Inflammatory macrophage (primary cell): ENCODE measurements around the gene PPP1R37.

Experiments
- DNase-seq, 2 donors: peaks; one replicate each; pipeline ENCODE4 v3.0.0-alpha.2; 2020 to 2022

The PPP1R37 gene

DNA sequence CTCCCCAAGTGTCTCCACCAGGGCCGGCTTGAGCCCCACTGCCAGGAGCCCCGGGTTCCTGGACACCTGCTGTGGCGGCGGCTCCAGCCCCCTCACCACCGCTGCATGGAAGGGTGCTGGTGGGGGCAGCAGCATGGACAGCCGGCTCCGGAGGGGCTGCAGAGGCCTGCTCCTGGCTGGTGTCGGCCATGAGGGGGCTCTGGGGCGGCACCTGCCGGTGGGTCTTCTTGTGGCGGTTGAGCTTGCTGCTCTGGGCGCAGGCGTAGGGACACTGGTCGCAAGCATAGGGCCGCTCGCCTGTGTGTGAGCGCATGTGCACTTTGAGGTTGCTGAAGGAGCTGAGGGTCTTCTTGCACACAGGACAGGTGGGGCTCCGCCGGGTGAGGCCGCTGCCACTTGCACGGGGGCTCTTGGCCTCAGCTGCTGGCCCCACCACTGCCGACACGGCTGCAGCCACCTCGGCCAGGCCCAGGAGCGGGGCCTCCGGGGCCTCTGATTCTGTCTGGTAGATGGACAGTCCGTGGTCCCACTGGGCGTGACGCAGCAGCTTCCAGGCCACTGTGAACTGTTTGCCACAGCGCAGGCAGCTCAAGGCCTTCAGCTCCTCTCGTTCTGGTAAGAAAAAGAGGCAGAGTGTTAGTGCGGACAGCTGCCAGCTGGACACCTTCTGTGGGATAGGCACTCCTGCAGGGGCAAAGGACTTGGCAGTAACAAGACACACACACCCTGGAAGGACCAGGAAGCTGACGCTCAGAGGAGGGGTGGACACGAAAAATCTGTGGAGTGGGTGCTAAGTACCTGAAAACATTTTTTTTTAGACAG lies 20.8 kb upstream of the PPP1R37 start:
- DNase-seq = no peak

DNA sequence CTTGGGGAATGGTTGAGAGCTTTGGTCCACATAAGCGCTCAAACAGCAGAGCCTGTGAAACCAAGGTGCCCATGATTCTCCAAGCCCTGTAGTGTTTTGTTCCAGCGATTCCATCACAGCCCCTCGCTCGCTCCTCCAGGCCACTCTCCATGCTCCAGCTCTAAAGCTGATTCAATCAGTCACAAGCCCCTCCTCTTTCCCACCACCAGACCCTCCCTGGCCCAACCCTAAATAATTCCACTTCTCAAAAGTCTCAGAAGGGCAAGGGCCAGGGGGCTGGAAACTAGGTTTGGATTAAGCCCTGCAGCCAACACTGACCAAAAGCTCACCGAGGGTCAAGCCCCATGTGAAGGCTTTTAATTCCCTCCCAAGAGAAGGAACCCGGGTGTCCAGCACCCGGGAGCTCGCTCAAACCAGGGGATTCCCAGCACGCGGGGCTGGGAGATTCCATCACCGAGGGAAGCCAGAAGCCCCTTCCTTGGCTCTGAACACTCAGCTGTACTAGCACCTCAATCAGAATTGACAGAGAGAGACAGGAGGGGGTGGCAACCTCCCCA lies 18.2 kb upstream of the PPP1R37 start:
- no peak for DNase-seq

GRCh38 chr19:45075301-45076028 lies 17.5 kb upstream of the PPP1R37 start:
- DNase-seq = peak; percentile 93 to 94

DNA sequence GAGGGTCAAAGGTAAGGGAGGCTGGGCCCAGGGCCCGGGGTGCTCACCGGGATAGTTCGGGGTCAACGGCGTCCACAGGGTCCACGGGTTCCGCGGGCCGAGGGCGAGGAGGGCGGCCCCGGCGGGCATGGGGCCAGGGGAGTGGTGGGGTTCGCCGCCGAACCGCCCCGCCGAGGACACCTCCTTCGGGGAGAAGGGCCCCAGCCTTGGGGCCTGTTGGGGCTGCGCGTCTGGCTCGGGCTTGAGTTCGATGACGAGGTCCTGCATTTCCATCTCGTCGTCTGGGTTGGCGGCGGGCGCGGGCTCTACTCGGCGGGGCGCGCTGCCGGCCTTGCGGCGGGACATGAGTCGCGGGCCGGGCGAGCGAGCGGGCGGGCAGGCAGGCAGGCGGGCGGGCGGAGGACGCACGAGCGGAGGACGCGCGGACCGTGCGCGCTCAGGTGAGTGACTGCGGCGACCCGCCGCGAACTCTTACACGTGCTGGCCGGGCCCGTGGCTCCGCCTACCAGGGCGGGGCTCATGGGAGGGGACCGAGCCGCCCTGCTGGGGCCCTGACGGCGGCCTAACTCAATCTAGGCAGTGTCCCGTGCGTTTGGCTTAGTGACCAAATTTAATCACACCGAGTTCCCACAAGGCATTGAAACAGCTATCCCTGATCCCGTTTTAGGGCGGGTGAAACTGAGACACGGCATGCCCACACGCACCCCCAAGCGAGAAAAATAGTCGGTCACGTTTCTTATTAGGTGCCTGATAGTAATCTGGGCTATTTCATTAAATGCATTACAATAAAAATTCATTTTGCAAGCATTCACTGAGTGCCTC lies 16.7 kb upstream of the PPP1R37 start, which contains the start of gene ZNF296:
Gene ZNF296, minus strand, starts transcription at position 450 of the 822 bp plus-strand sequence. Its CDS starts 105 bp downstream, at position 345.
- peak; percentile 72 to 82 for DNase-seq

DNA sequence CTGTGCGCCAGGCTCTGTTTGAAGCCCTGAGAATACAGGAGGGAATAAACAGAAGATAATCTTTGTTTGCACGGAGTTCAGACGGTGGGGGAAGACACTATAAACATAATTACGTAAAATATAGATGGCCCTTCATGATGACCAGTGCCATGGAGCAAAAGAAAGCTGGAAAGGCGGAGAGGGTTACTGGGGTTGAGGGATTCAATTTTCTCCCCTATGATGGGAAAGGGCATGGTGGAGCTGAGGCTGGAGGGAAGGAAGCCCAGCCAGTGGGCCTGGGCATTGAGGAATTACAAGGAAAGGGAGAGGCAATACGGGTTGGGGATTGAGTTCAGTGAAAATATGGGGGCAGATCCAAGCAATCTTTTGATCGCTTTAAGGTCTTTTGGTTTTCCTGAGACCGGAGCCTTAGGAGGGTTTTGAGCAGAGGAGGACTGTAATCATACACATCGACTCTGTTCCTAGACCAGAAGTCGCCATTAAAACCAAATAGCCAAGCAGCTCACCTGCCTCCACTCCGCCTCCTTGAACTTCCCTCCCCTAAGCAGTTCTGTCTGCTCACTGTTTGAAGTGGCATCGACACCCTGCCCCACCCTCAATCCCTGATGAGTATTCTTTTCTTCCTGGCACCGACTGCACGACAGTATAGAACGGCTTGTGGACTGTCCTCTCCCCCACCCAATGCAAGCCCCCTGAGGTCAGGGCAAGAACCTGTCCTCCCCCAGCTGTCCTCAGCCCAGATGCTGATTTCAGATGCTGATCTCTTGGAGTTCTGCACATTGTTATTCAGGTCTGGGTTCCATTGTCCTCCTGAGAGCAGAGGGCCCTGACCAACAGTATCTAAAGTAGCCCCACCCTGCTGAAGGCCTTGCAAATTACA lies 15.9 kb upstream of the PPP1R37 start:
- no peak for DNase-seq

GRCh38 chr19:45078390-45079062 lies 14.5 kb upstream of the PPP1R37 start:
- no peak for DNase-seq

DNA sequence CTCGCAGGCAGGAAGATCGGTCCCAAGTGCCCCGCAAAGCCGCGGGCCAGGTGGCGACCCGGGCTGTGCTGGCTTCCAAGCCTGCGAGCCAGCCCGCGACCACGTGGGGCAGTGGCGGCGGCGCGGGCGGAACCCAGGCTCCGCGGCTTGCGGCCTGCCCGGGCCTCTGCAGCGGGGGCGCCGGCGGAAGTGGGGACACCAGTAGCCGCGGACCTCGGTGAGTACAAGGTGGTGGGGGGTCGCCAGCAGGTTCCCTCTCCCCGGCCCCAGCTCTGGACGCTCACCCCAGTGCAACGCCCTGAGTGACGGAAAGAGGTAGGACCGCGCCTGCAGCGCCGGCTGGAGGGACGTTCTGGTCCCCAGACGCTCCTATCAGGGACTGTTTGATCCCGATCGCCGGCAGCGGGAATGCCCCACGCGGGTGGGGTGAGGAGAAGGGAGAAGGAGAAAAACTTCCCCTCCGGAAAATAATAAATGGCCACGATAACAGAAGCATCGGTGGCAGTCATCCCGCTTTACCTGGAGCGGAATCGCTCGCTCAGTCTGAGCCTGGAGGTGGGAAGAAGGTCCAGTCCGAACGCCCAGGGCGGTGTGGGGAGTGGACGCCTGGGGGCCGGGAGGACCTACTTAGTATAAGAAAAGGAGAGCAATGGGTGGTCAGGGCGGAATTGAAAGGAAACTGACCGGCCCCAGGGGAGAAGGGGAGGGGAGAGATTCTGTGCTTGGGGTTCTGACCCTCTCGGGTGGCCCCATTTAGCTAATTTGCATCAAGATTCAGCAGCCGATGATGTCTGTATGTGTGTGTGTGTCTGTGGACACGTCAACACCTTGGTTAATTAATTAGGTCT lies 13.7 kb upstream of the PPP1R37 start, which contains the start of gene GEMIN7:
Gene GEMIN7, plus strand, starts transcription at position 198 of the 848 bp plus-strand sequence. CDS start 10,855 bp downstream, outside the sequence.
- peak; percentile 64 to 73 for DNase-seq

DNA sequence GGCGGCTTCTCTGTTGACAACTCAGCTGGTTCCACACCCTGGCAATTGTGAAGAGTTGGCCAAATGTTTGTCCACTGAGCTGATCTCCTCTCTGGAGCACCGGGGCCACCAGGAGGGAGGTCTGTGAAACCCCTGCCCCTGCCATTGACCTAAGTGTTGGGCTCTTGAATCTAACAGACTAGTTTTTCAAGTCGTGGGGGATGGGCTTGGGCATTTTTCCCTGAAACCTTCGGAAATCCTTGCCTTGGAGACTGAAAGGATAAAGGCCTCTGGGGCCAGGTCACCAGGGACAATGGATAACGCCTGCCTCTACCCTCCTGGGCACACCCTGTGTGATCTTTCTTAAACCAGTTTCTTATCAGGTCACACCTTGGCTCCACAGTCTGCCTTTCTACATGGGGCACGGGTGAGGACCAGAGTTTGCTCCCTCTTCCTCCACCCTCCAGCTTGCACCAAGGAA lies 13.0 kb upstream of the PPP1R37 start:
- no peak for DNase-seq

DNA sequence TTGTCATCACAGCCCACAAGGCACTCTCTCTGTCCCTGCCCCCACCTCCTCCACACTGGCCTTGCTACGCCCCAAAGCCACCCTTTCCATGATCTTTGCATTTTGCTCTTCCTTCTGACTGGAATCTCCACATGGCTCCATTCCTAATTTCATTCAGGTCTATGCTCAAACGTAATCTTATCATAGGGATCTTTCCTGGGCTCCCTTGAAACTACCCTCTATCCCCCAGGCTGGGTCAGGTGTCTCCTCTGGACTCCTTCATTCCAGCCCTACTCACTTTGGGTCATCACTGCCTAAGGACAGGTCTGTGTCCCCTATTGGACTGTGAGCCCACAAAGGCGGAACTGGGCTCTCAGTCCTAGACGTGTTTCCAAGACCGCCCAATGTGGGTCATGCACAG lies 10.8 kb upstream of the PPP1R37 start:
- no peak for DNase-seq

GRCh38 chr19:45086480-45086879 lies 6.5 kb upstream of the PPP1R37 start:
- no peak for DNase-seq

- DNase-seq = peak in 1 of 2 donors; percentile 45
Measured at GRCh38 chr19:45087531-45087930, 5.4 kb upstream of the PPP1R37 start.

DNA sequence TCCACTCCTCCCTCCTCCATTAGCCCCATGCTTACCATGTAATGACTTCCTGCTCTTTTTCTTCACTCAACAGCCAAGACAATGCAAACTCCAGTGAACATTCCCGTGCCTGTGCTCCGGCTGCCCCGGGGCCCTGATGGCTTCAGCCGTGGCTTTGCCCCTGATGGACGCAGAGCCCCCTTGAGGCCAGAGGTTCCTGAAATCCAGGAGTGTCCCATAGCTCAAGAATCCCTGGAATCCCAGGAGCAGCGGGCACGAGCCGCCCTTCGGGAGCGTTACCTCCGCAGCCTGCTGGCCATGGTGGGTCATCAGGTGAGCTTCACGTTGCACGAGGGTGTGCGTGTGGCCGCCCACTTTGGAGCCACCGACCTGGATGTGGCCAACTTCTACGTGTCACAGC lies 2.9 kb upstream of the PPP1R37 start:
- no peak for DNase-seq

DNA sequence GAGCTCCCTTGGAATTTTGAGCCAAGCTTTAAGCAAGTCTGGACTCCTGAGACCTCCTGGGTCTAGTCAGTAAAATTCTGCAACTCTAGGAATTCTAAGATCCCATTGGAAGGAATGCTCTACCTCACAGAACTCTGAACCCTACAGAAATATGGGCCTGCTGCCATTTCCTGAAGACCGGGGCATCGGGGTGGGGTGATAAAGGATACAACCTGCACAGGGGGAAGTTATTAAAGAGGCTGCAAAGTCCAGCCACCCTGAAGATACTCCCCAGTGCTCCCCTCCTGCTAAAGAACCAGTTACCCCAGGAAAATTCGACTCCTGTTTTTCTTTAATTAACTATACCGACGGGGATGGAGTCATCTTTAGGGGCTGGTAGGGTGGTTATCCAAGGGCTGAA lies 2.4 kb upstream of the PPP1R37 start:
- DNase-seq = no peak

GRCh38 chr19:45091031-45091923 lies 1.7 kb upstream of the PPP1R37 start:
- peak; percentile 99 to 100 for DNase-seq

DNA sequence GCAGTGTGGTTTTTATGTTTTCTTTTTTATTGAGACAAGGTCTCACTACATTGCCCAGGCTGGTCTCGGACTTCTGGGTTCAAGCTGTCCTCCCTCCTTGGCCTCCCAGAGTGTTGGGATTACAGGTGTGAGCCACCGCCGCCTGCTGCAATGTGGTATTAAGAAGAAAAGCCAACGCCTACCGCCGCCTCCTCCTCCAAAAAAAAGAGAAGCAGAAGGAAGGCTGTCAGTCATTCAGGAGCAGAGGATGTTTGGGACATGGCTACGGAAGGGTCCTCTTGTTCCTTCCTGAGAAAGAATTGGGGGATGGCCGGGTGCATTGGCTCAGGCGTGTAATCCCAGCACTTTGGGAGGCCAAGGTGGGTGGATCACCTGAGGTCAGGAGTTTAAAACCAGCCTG lies 1.2 kb downstream of the PPP1R37 start:
- peak in 1 of 2 donors; percentile 54 for DNase-seq

- no peak for DNase-seq
Measured at GRCh38 chr19:45094707-45095106, 1.7 kb downstream of the PPP1R37 start.

DNA sequence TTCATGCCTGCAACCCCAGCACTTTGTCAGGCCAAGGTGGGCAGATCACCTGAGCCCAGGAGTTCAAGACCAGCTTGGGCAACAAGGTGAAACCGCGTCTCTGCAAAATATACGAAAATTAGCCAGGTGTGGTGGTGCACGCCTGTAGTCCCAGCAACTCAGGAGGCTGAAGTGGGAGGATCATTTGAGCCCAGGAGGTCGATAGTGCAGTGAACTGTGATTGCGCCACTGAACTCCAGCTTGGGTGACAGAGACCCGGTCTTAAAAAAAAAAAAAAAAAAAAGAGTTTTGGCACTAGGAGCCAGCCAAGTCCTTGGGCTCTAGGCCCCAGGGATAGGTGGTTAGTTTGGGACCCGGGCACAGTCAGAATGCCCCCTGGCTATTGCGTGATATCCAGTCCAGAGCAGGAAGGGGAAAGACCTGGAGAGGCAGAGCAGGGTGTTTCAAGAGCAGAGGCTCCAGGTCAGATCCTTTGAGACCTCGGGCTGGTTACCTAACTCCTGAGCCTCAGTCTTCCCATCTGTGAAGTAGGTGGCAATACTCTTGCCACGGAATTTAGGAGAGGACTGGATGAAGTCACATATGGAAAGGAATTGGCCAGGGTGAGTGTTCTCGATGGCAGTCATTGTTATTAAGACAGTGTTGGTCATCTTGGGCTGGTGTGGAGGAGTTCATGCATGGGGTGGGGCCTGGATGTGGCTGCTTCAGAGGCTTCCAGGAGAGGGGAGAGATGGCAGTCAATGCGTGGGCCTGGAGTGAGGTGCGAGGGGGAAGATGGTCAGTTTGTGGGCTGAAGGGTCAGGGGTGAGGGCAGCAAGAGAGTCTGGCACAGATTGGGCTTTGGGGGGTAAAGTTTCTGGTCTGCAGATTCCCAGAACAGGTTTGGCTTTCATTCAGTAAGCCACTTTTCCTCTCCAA lies 2.8 kb downstream of the PPP1R37 start:
- no peak for DNase-seq

- no peak for DNase-seq
Measured at GRCh38 chr19:45096700-45097099, 3.7 kb downstream of the PPP1R37 start.
